H1 (cell line): Measurements from ENCODE around the gene GNG12. TPM values are rescaled to one million over a fixed set of nuclear protein-coding genes. Genes with fewer than 3 reads are reported as not detected.

ENCODE experiments used
- CTCF ChIA-PET: fragments of 300-600 bp; sonication (Branson Sonifier 250); formaldehyde crosslinking; loops from one replicate; lab custom pipeline; 2021; ENCODE audit not compliant: partially characterized antibody; lab: Charles Lee
- POLR2A ChIA-PET: fragments of 300-600 bp; sonication (Branson Sonifier 250); formaldehyde crosslinking; loops from one replicate; lab custom pipeline; 2021; ENCODE audit warnings: inconsistent platforms; ENCODE audit not compliant: partially characterized antibody; lab: Charles Lee
- DNase-seq, 2 experiments: peaks; one replicate each; pipeline versions ENCODE4 v3.0.0 to v3.0.0-alpha.2; 2010 to 2022; ENCODE audit warnings: low spot score in 2 of 2, low read depth in 1 of 2, mixed read lengths in 1 of 2
- FAIRE-seq: peaks from 2 replicates; lab custom pipeline; 2011; peaks lifted over from hg19 to GRCh38; lab: Jason Lieb, UNC
- H2AFZ ChIP-seq: 2 replicates; pipeline ENCODE4 v1.8.1; 2012; ENCODE audit warnings: low read length, inconsistent platforms
- H2AK5ac ChIP-seq: 2 replicates; pipeline ENCODE4 v1.6.1; 2013; ENCODE audit warnings: low read depth, low read length
- H2BK120ac ChIP-seq: replicated peaks from 2 replicates; pipeline ENCODE3; 2013; ENCODE audit warnings: low read depth, low read length, inconsistent platforms
- H2BK12ac ChIP-seq: 2 replicates; pipeline ENCODE4 v1.6.1; 2013; ENCODE audit warnings: low read depth, low read length
- H2BK15ac ChIP-seq: 2 replicates; pipeline ENCODE4 v1.6.1; 2013; ENCODE audit warnings: low read length
- H2BK20ac ChIP-seq: 2 replicates; pipeline ENCODE4 v1.6.1; 2013; ENCODE audit warnings: low read length
- H2BK5ac ChIP-seq: 2 replicates; pipeline ENCODE4 v1.6.1; 2013; ENCODE audit warnings: low read depth, low read length
- H3K14ac ChIP-seq: 2 replicates; pipeline ENCODE4 v1.6.1; 2013; ENCODE audit warnings: inconsistent platforms; ENCODE audit not compliant: insufficient read length
- H3K18ac ChIP-seq: 2 replicates; pipeline ENCODE4 v1.6.1; 2013; ENCODE audit warnings: low read length; ENCODE audit errors: extremely low read depth
- H3K23ac ChIP-seq: 2 replicates; pipeline ENCODE4 v1.6.1; 2013; ENCODE audit warnings: inconsistent platforms; ENCODE audit not compliant: insufficient read length
- H3K23me2 ChIP-seq: 2 replicates; pipeline ENCODE4 v1.6.1; 2013; ENCODE audit warnings: low read depth, low read length
- H3K27ac ChIP-seq: 2 replicates; pipeline ENCODE4 v1.6.1; 2011; ENCODE audit warnings: low read depth, low read length, inconsistent platforms
- H3K27me3 ChIP-seq, 4 experiments: replicated peaks in 1 of 4; 1 replicate in 1 of 4; 2 replicates in 3 of 4; pipeline versions ENCODE4 v1.6.1 to v1.8.1; 2011 to 2013; ENCODE audit warnings: low read length in 3 of 4, mild to moderate bottlenecking in 3 of 4, inconsistent platforms in 2 of 4, mixed read lengths in 2 of 4, moderate library complexity in 1 of 4; ENCODE audit not compliant: control insufficient read depth in 3 of 4, insufficient read depth in 3 of 4; ENCODE audit errors: extremely low read depth in 1 of 4
- H3K36me3 ChIP-seq, 4 experiments: 2 replicates each; pipeline versions ENCODE4 v1.6.1 to v1.8.1; 2011 to 2013; ENCODE audit warnings: mild to moderate bottlenecking in 4 of 4, low read length in 3 of 4, moderate library complexity in 2 of 4, control low read depth in 1 of 4, inconsistent platforms in 1 of 4; ENCODE audit not compliant: insufficient read depth in 4 of 4, control insufficient read depth in 2 of 4
- H3K4ac ChIP-seq: replicated peaks from 2 replicates; pipeline ENCODE3; 2013; ENCODE audit warnings: low read length, low read depth, mixed read lengths, inconsistent platforms; ENCODE audit not compliant: insufficient read length
- H3K4me1 ChIP-seq, 4 experiments: replicated peaks in 1 of 4; 1 replicate in 1 of 4; 2 replicates in 3 of 4; pipeline versions ENCODE4 v1.6.1 to v1.8.1; 2011 to 2013; ENCODE audit warnings: low read length in 3 of 4, inconsistent platforms in 2 of 4, mixed read lengths in 1 of 4; ENCODE audit not compliant: insufficient read depth in 4 of 4, control insufficient read depth in 3 of 4
- H3K4me2 ChIP-seq, 2 experiments: 2 replicates each; pipeline versions ENCODE4 v1.6.1 to v1.8.1; 2011 to 2013; ENCODE audit warnings: low read depth in 2 of 2, low read length in 2 of 2, control low read depth in 1 of 2, inconsistent platforms in 1 of 2, mild to moderate bottlenecking in 1 of 2; ENCODE audit not compliant: insufficient read depth in 1 of 2
- H3K4me3 ChIP-seq, 4 experiments: fragments of 200-600, 300-600 bp in 1 of 4; sonication (generic), shearing (Covaris generic), sonication (Bioruptor Twin) in 1 of 4; 2 replicates each; pipeline versions ENCODE4 v1.5.1 to v1.8.1; 2011 to 2016; ENCODE audit warnings: low read length in 4 of 4, low read depth in 3 of 4, control low read depth in 2 of 4, inconsistent platforms in 2 of 4, mild to moderate bottlenecking in 2 of 4, mixed read lengths in 1 of 4, moderate library complexity in 1 of 4; ENCODE audit not compliant: insufficient read depth in 2 of 4; ENCODE audit errors: extremely low read depth in 1 of 4
- H3K56ac ChIP-seq: replicated peaks from 2 replicates; pipeline ENCODE3; 2013; ENCODE audit warnings: low read depth, mild to moderate bottlenecking, mixed read lengths, low read length, inconsistent platforms; ENCODE audit not compliant: insufficient read length
- H3K79me1 ChIP-seq: 2 replicates; pipeline ENCODE4 v1.6.1; 2013; ENCODE audit warnings: low read depth, low read length, control low read depth
- H3K79me2 ChIP-seq, 2 experiments: 2 replicates each; pipeline versions ENCODE4 v1.6.1 to v1.8.1; 2012 to 2013; ENCODE audit warnings: low read length in 2 of 2, mild to moderate bottlenecking in 2 of 2, inconsistent platforms in 1 of 2; ENCODE audit not compliant: insufficient read depth in 2 of 2, control insufficient read depth in 1 of 2
- H3K9ac ChIP-seq, 4 experiments: replicated peaks in 1 of 4; 1 replicate in 1 of 4; 2 replicates in 3 of 4; pipeline versions ENCODE4 v1.6.1 to v1.8.1; 2011 to 2013; ENCODE audit warnings: low read depth in 3 of 4, low read length in 3 of 4, control low read depth in 2 of 4, mild to moderate bottlenecking in 2 of 4, moderate library complexity in 2 of 4, inconsistent platforms in 1 of 4; ENCODE audit errors: extremely low read depth in 1 of 4
- H3K9me3 ChIP-seq, 2 experiments: 2 replicates each; pipeline versions ENCODE4 v1.6.1 to v1.8.1; 2012 to 2013; ENCODE audit warnings: mild to moderate bottlenecking in 2 of 2, moderate library complexity in 2 of 2, control low read depth in 1 of 2, inconsistent platforms in 1 of 2, low read depth in 1 of 2, low read length in 1 of 2, mixed read lengths in 1 of 2; ENCODE audit not compliant: insufficient read depth in 2 of 2
- H4K20me1 ChIP-seq, 2 experiments: replicated peaks in 1 of 2; 2 replicates each; pipeline versions ENCODE3 to v1.8.1; 2011 to 2013; ENCODE audit warnings: inconsistent platforms in 2 of 2, low read length in 2 of 2, mild to moderate bottlenecking in 1 of 2; ENCODE audit not compliant: insufficient read depth in 2 of 2, control insufficient read depth in 1 of 2
- H4K5ac ChIP-seq: 2 replicates; pipeline ENCODE4 v1.6.1; 2013; ENCODE audit warnings: low read length, low read depth, mixed read lengths, inconsistent platforms; ENCODE audit not compliant: insufficient read length
- H4K8ac ChIP-seq: 2 replicates; pipeline ENCODE4 v1.8.0; 2013; ENCODE audit warnings: mild to moderate bottlenecking, moderate library complexity, low read length, inconsistent platforms; ENCODE audit not compliant: insufficient read depth; ENCODE audit errors: extremely low read depth
- H4K91ac ChIP-seq: replicated peaks from 2 replicates; pipeline ENCODE3; 2013; ENCODE audit warnings: low read length, mixed read lengths, inconsistent platforms; ENCODE audit not compliant: insufficient read length
- CHD1 ChIP-seq: IDR thresholded peaks from 2 replicates; pipeline ENCODE4 v1.6.1; 2012; ENCODE audit warnings: low read depth, low read length, improper control_type of control experiment
- WGBS, 2 experiments: shearing (Covaris generic) in 1 of 2; methylation state at CpG; one replicate each; pipeline versions ENCODE4 v1.1.6 to v1.1.7; 2013 to 2015; ENCODE audit warnings: low lambda C conversion rate in 2 of 2, mixed read lengths in 2 of 2, inconsistent platforms in 1 of 2, low coverage in 1 of 2, missing lambda C conversion rate in 1 of 2; ENCODE audit not compliant: insufficient replicate concordance in 2 of 2, insufficient coverage in 1 of 2, insufficient read length in 1 of 2; ENCODE audit errors: extremely low coverage in 1 of 2, missing lambda C conversion rate in 1 of 2; 5-methylcytosine and 5-hydroxymethylcytosine counted together
- polyA plus RNA-seq, 7 experiments: library from polyadenylated mRNA; depleted of rRNA in 3 of 7; stranded (reverse) in 5 of 7; unstranded in 2 of 7; fragments of >200 nt in 5 of 7; fragments of 200-250 nt in 2 of 7; gene quantifications; 1 replicate in 5 of 7; 2 replicates in 1 of 7; 4 replicates in 1 of 7; pipeline versions ENCODE4 v1.2.1 to v1.2.3, GENCODE V29; 2011 to 2013; ENCODE audit warnings: missing spikeins in 2 of 7, mixed read lengths in 2 of 7
- total RNA-seq: library from RNA; stranded (reverse); fragmentation: NEBNext Ultra II Directional; extraction: Animal tissue kit (Norgen Biotek cat#: 25700); gene quantifications from 2 replicates; pipeline ENCODE4 v1.2.1, GENCODE V29; 2021

The GNG12 gene
- total and polyA plus RNA-seq, 2 of the 8 experiments (the other 6 are each of a cell fraction or from before 2014, with no cell fraction given), result 11.4 to 35.8 TPM

- H3K79me2 ChIP-seq, result no peaks in the 10 kb centered on the region
- no peak for TF ChIP-seq CHD1
Observed at GRCh38 chr1:67717876-67718275, 115.4 kb downstream of the GNG12 start.

More at GRCh38 chr1:67717876-67718275, 115.4 kb downstream of the GNG12 start:
- Histone ChIP-seq H4K91ac (no peak overlapping the region), H3K27me3 (no peaks in the 10 kb centered on the region), H3K79me1 (0 out of 2 replicates have a peak, but pooled peaks cover 2% of the 10 kb centered on the region), H4K20me1 (no peaks in the 10 kb centered on the region), H2BK5ac (no peak overlapping the region), H2BK20ac (no peak overlapping the region), H3K4ac (no peak overlapping the region), H2BK15ac (no peak overlapping the region), H3K9me3 (no peaks in the 10 kb centered on the region), H2AFZ (no peak overlapping the region), H2BK12ac (no peak overlapping the region), H3K9ac (no peak overlapping the region), H4K5ac (no peak overlapping the region), H4K8ac (no peak overlapping the region), H2AK5ac (no peak overlapping the region), H3K36me3 (no peaks in the 10 kb centered on the region), H3K4me2 (no peak overlapping the region), H3K27ac (no peak overlapping the region), H3K4me3 (no peak overlapping the region), H3K14ac (no peak overlapping the region), H3K56ac (no peak overlapping the region), H3K23ac (no peak overlapping the region), H2BK120ac (no peak overlapping the region), H3K4me1 (peaks cover 0 to 10% (median 4%) of the 10 kb centered on the region in 4 experiments; a peak in 3 of 7 replicates), H3K18ac (no peak overlapping the region), H3K23me2 (no peaks in the 10 kb centered on the region)
- 86% methylated on average over 4 of the region's 4 CpGs; no CpG with 5 or more reads in 1 of the 2 experiments for WGBS, 2 experiments
- POLR2A ChIA-PET, result interaction anchor here (1.5 kb wide), 1 partner anchor 13 kb away, joined by 4 read pairs; no protein-coding TSS in a partner anchor
- DNase-seq, result no peak
- CTCF ChIA-PET, result interaction anchor here (0.6 to 2.1 kb wide), 5 partner anchors 13 to 43 kb away, joined by 3 to 6 read pairs (median 4); no protein-coding TSS in a partner anchor
- FAIRE-seq, result no peak
